Mucosa of gallbladder (tissue), 1 donor: Measurements from ENCODE around the gene CSK. TPM values are rescaled to one million over a fixed set of nuclear protein-coding genes. Genes with fewer than 3 reads are reported as not detected.

Source experiments
- DNase-seq: peaks from one replicate; pipeline ENCODE4 v3.0.0-alpha.2; 2020; ENCODE audit warnings: low spot score
- total RNA-seq: library from RNA; stranded (reverse); gene quantifications from one replicate; pipeline ENCODE4 v1.2.1, GENCODE V29; 2021
- donor health status: DM: no; HTN: no; CAD: no.

Gene CSK
- total RNA-seq, 1 donor from 2014 or later, result 74.2 TPM

- peak; percentile 91 for DNase-seq
These were observed 60.9 kb downstream of the CSK start, which contains the start of gene ULK3 for GRCh38 chr15:74842581-74843444. Gene ULK3, minus strand, starts transcription at chr15:74843156. Its CDS starts 51 bp downstream, at chr15:74843105.

- no peak for DNase-seq
These were observed 61.6 kb downstream of the CSK start for GRCh38 chr15:74843445-74843828.

- no peak for DNase-seq
These were observed 62.0 kb downstream of the CSK start for GRCh38 chr15:74843891-74844299.

- DNase-seq, result no peak
These were observed 62.7 kb downstream of the CSK start for GRCh38 chr15:74844319-74845207.

GRCh38 chr15:74845208-74845568 is 63.3 kb downstream of the CSK start:
- DNase-seq, result no peak

- DNase-seq, result no peak
These were observed 63.7 kb downstream of the CSK start for GRCh38 chr15:74845581-74845980.

- no peak for DNase-seq
These were observed 65.6 kb downstream of the CSK start for GRCh38 chr15:74847432-74847831.

- peak; percentile 30 for DNase-seq
These were observed 68.5 kb downstream of the CSK start for GRCh38 chr15:74850393-74850792.

GRCh38 chr15:74851960-74852359 is 70.1 kb downstream of the CSK start:
- DNase-seq, result no peak

Other genes with a start within 250 kb of the CSK start
- 6.8 TPM for gene ARID3B, start 240.9 kb upstream of the CSK start, total RNA-seq
- gene CLK3, start 166.2 kb upstream of the CSK start, total RNA-seq, result 95.0 TPM
- gene EDC3, start 86.1 kb upstream of the CSK start, total RNA-seq, result 35.9 TPM
- 13.8 TPM for gene CYP1A1, start 56.6 kb upstream of the CSK start, total RNA-seq
- 0.14 TPM for gene CYP1A2, start 33.2 kb upstream of the CSK start, total RNA-seq
- not detected for gene LMAN1L, start 30.8 kb downstream of the CSK start, total RNA-seq
- not detected for gene CPLX3, start 44.5 kb downstream of the CSK start, total RNA-seq
- 42.1 TPM for gene ULK3, start 61.1 kb downstream of the CSK start, total RNA-seq
- 110 TPM for gene SCAMP2, start 91.3 kb downstream of the CSK start, total RNA-seq
- 46.0 TPM for gene MPI, start 108.0 kb downstream of the CSK start, total RNA-seq
- 80.4 TPM for gene FAM219B, start 124.8 kb downstream of the CSK start, total RNA-seq
- 165 TPM for gene COX5A, start 156.0 kb downstream of the CSK start, total RNA-seq
- gene RPP25, start 174.7 kb downstream of the CSK start, total RNA-seq, result 24.1 TPM
- 57.2 TPM for gene SCAMP5, start 213.5 kb downstream of the CSK start, total RNA-seq
- 17.3 TPM for gene PPCDC, start 241.5 kb downstream of the CSK start, total RNA-seq